Measurements from ENCODE around the gene SHC3. TPM values are rescaled to one million over a fixed set of nuclear protein-coding genes. Genes with fewer than 3 reads are reported as not detected.

The SHC3 gene
- total and polyA plus RNA-seq, 2 donors (not counting 3 experiments of a cell fraction or from before 2014, with no cell fraction given) = 1.0 to 2.0 TPM

DNA sequence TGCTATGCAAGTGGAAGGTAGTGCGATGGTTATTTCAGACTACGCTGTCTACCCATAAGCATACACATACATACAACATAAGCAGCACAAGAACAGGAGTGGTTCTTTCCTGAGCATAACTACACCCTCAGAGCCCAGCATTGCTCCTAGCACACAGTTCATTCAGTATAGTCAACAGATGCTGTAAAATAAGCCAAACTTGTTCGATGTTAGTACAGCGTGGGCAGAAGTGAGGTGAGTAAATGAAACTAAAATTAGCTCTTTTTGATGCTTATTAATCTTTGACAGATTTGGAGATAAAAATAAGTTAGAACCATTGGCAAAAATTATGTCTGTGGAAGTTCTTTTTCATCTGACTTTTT lies 139.5 kb downstream of the SHC3 start:
- H3K27ac ChIP-seq (ENCODE audit: insufficient read depth, low read depth, low read length) = no peak overlapping the region
- POLR2A ChIA-PET = no interaction called here

More for the DNA sequence above, 139.5 kb downstream of the SHC3 start:
- Histone ChIP-seq H3K27me3 (ENCODE audit: control insufficient read depth in 2 of 2, insufficient read depth in 2 of 2, low read length in 2 of 2) (no peaks in the 10 kb centered on the region), H3K36me3 (ENCODE audit: control insufficient read depth in 2 of 2, extremely low read depth in 1 of 2, insufficient read depth in 2 of 2, low read length in 2 of 2) (no peaks in the 10 kb centered on the region), H2AFZ (ENCODE audit: low read depth, low read length) (no peak overlapping the region), H3K4me1 (ENCODE audit: control insufficient read depth, extremely low read depth, insufficient read depth, low read length) (peaks cover 4% of the 10 kb centered on the region), H3K79me2 (ENCODE audit: control insufficient read depth, insufficient read depth, low read length) (no peaks in the 10 kb centered on the region), H3K9ac (replicated peaks; ENCODE audit: extremely low read depth, insufficient read depth, low read length) (no peak overlapping the region), H3K9me3 (replicated peaks; ENCODE audit: control insufficient read depth, insufficient read depth, low read length) (no peaks in the 10 kb centered on the region), H4K20me1 (replicated peaks; ENCODE audit: control insufficient read depth, extremely low read depth, insufficient read depth, low read length) (no peaks in the 10 kb centered on the region), H3K4me2 (ENCODE audit: insufficient read depth, low read length) (no peak overlapping the region), H3K9me1 (replicated peaks; ENCODE audit: control insufficient read depth, extremely low read depth, insufficient read depth, low read length) (no peaks in the 10 kb centered on the region), H3K4me3 (replicated peaks in 1 of 3; ENCODE audit: insufficient read depth in 1 of 3, low read depth in 1 of 3, low read length in 3 of 3) (no peak overlapping the region)
- TF ChIP-seq JUN (IDR thresholded peaks at IDR 0.05; ENCODE audit: borderline replicate concordance, insufficient read depth, insufficient read length, low read depth) (no peak), GATA2 (IDR thresholded peaks at IDR 0.05; ENCODE audit: insufficient read depth, insufficient read length, low read depth, low read length) (no peak), MYC (IDR thresholded peaks at IDR 0.05; ENCODE audit: low read depth, low read length) (no peak), POLR2A (IDR thresholded peaks at IDR 0.05; ENCODE audit: low read depth, low read length) (no peak), FOS (IDR thresholded peaks at IDR 0.05; ENCODE audit: borderline replicate concordance, insufficient read depth, low read length) (no peak), CTCF (IDR thresholded peaks at IDR 0.05; ENCODE audit: extremely low read depth in 1 of 2, insufficient read depth in 1 of 2, low read depth in 1 of 2, low read length in 2 of 2) (no peak), MAX (IDR thresholded peaks at IDR 0.05; ENCODE audit: insufficient read depth, insufficient read length) (no peak), POLR2AphosphoS5 (IDR thresholded peaks at IDR 0.05; ENCODE audit: insufficient read depth, low read depth, low read length) (no peak), EZH2 (IDR thresholded peaks at IDR 0.05; ENCODE audit: borderline replicate concordance, low read depth, low read length, severe bottlenecking) (no peak)
- DNase-seq (ENCODE audit: low read depth, low spot score) = no peak
- no TSS peak for BruUV-seq (replicated peaks)
- CTCF ChIA-PET = no interaction called here
- dilution Hi-C loops (cut with MboI; ENCODE audit: extremely low pct_ligation_motif_present, low sequenced_read_pairs) = no loop called here
- intact Hi-C loops (cut with micrococcal nuclease) = no loop called here
- no peak for FAIRE-seq
